Uterus (tissue), 2 donors: ENCODE measurements around the gene SHROOM1.

ENCODE experiments used
- POLR2A ChIP-seq, 2 donors: fragments of 450-650 bp; IDR thresholded peaks; one replicate each; pipeline ENCODE4 v1.6.1; 2016; ENCODE audit warnings: antibody characterized with exemption in 2 of 2, mild to moderate bottlenecking in 1 of 2, moderate library complexity in 1 of 2
- TF ChIP-seq, protein P1 (sequence below), 4 experiments: fragments of 200-600 bp in 2 of 4; fragments of 450-650 bp in 2 of 4; sonication (generic) in 2 of 4; IDR thresholded peaks; one replicate each; pipeline ENCODE4 v1.5.1; 2016 to 2019; ENCODE audit warnings: antibody characterized with exemption in 4 of 4, mild to moderate bottlenecking in 2 of 4, moderate library complexity in 1 of 4

DNA sequence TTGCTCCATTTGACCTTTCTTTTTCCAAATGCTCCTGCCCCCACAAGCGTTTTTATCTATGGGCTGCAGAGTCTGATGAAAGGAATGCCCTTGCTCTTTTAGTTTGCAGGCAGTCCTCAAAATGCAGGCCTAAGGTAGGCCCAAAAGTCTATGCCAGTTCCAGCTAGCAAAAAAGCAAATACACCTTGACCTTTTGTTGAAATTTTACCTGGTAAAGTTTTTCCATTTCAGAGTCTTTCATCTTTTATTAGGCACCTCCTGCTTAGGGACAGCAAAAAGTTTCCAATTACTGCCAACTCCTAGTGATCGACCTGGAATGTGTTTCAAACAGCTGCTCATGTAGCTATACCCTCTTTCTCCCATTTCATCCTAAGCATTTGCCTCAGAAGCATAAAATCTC is 40.4 kb upstream of the SHROOM1 start:
- TF ChIP-seq, protein P1, sequence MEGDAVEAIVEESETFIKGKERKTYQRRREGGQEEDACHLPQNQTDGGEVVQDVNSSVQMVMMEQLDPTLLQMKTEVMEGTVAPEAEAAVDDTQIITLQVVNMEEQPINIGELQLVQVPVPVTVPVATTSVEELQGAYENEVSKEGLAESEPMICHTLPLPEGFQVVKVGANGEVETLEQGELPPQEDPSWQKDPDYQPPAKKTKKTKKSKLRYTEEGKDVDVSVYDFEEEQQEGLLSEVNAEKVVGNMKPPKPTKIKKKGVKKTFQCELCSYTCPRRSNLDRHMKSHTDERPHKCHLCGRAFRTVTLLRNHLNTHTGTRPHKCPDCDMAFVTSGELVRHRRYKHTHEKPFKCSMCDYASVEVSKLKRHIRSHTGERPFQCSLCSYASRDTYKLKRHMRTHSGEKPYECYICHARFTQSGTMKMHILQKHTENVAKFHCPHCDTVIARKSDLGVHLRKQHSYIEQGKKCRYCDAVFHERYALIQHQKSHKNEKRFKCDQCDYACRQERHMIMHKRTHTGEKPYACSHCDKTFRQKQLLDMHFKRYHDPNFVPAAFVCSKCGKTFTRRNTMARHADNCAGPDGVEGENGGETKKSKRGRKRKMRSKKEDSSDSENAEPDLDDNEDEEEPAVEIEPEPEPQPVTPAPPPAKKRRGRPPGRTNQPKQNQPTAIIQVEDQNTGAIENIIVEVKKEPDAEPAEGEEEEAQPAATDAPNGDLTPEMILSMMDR (IDR thresholded peaks at IDR 0.05): no peak
- no peak for TF ChIP-seq POLR2A (IDR thresholded peaks at IDR 0.05)
